KBM-7 (cell line): ENCODE data around the gene ULK4.
"Not testable (repeated sequence)": the region's sequence is repeated elsewhere in the genome, so short reads cannot be mapped to it uniquely, and the experiment has no call there.

Source experiments
- DNase-seq: peaks from one replicate; pipeline ENCODE4 v3.0.0-alpha.2; 2015
- in situ Hi-C: fragments of 300-500 bp; cut with MboI; formaldehyde crosslinking; loops from 2 replicates; pipeline ENCODE4 v1.14.3; 2020; ENCODE audit warnings: low sequenced_read_pairs, low pct_unique_long_range_greater_than_20kb, mixed read lengths

Gene ULK4

GRCh38 chr3:41710646-41711388 is 251.1 kb downstream of the ULK4 start:
- no peak for DNase-seq
- in situ Hi-C loops = no loop called here

DNA sequence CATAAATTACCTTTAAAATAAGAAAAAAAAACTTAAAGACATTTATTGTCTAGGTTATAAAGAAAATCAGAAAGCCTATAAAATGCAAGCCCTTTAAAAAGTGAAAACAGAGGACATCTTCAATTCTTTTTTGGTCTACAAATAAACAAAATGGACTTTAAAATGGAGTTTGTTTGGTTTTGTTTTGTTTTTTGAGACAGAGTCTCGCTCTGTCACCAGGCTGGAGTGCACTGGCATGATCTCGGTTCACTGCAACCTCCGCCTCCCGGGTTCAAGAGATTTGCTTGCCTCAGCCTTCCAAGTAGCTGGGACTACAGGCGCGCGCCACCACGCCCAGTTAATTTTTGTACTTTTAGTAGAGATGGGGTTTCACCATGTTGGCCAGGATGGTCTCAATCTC is 252.7 kb downstream of the ULK4 start:
- DNase-seq, in situ Hi-C loops: not testable (repeated sequence)

GRCh38 chr3:41708176-41708575 is 253.7 kb downstream of the ULK4 start:
- in situ Hi-C loops = no loop called here
- no peak for DNase-seq

DNA sequence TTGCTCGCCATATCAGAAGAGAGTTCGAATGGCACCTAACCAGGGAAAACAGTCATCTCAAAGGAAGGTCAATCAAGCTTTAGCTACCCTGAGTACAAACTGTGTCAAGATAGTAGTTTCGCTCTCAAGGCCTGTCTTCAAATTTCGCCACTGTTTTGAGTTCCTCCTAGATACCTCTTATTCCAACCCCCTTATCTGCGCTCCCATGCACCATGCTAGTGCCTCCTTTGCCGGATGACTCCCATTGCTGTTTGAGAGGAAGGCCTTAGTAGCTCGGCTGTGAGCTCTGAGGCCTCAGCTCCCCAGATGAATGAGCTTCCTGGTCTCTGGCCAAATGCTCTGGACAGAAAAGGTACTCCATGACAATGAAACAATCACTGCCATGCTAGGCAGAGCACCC is 256.0 kb downstream of the ULK4 start:
- no peak for DNase-seq
- in situ Hi-C loops = no loop called here

GRCh38 chr3:41701191-41701698 is 260.7 kb downstream of the ULK4 start:
- in situ Hi-C loops = no loop called here
- no peak for DNase-seq

DNA sequence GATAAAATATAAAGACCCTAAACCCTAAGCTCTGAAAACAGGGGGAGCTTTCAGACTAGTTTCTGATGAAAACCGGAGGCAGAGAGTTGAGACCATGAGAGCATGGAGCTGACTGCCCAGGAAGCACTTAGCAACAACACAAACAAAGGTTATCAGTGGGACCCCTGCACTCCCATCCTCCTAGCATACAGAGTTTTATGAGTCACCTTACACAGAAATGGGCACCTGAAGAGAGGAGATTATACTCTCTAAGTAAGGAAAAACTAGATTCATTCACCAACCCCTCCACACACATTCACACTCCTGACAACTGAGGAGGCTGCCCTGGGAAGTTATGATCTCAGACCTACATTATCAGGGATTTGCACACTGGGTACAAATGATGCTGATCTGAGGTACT is 261.7 kb downstream of the ULK4 start:
- in situ Hi-C loops = no loop called here
- no peak for DNase-seq

- in situ Hi-C loops = no loop called here
- DNase-seq = no peak
These were observed 263.0 kb downstream of the ULK4 start for GRCh38 chr3:41698898-41699297.

DNA sequence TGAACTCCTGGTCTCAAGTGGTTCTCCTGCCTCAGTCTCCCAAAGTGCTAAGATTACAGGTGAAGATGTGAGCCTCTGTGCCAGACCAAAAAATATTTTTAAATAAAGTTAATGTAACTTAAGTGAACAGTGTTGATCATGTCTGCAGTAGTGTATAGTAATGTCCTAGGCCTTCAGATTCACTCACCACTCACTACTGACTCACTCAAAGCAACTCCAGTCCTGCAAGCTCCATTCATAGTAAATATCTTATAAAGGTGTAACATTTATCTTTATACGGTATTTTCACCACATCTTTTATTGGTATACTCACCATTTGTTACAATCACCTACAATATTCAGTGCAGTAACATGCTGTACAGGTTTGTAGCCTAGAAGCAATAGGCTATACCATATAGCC is 264.2 kb downstream of the ULK4 start:
- no peak for DNase-seq
- in situ Hi-C loops = no loop called here

DNA sequence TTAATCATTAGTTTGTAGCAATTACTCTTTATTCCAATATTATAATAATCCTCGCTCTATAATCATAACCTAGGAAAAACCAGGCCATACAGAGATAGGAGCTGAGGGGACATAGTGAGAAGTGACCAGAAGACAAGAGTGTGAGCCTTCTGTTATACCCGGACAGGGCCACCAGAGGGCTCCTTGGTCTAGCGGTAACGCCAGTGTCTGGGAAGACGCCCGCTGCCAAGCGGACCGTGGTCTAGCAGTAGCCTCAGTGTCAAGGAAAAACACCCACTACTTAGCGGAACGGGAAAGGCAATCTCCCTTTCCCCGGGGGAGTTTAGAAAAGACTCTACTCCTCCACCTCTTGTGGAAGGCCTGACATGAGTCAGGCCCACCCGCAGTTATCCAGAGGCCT is 266.1 kb downstream of the ULK4 start:
- DNase-seq, in situ Hi-C loops: not testable (repeated sequence)

GRCh38 chr3:41693799-41694198 is 268.1 kb downstream of the ULK4 start:
- no peak for DNase-seq
- in situ Hi-C loops = no loop called here

DNA sequence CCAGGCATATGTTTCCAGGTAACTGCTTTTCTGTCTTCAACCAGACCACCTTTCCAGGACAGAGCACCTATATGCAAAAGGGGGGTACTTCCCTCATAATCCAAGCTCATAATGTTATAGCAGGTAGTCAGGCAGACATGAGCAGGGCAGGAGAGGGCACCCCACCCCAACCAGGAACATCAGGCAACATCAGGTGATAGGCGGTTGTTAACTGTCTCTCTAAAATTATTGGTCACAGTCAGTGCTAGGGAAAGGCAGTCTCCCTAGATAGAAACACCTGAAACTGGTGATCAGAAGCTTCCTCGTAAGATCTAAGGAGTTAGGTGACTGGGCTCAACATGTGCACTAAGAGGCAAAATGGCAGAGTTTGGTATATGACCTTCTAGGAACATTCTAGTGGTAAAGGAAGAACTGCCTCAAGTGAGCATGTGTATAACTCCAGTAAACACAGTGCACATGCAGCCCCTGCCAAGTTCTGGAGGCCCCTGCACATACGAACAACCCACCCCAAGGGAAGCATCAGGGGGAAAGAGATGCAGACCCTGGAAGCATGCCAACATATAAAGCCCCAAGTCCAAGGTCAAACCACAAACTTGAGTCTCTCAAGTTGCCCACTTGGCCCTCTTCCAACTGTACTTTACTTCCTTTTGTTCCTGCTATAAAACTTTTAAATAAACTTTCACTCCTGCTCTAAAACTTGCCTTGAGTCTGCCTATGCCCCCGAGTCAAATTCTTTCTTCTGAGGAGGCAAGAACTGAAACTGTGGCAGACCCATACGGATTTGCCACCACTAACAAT is 270.9 kb downstream of the ULK4 start:
- DNase-seq = peak; percentile 69
- in situ Hi-C loops = no loop called here

DNA sequence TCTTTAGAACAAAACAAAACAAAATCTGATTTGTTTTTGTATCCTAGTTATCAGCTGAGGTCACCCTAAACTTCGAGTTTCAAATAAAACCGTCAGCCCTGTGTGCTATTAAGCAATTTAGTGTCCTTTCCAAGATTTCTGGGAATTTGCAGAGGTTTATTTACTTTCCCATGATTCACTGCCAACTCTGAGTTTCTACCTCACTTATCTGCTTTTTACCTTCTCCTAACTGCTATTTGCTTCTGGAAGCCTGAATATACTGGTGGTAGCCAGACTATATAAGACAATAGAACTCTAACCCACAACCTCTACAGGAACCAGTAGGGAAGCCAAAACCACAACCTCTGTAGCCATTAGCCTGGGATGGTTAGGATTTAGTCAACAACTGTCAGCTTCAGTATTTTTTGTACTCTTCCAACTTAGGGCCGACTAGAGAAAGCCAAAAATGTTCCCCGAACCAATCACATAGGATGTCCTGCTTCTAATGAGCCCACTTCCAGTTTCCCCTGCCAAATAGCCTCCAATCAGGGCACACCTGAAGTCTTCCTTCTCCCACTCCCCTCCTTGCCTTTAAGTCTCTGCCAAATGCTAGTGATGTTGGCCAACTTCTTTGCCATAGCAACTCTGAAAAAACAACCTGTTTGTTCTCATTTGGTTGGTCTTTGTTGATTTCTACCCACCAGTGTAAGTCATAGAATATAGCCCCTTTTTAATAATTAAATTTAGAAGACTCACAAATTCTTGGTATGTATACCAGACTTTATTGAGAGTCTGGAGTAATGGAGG is 273.1 kb downstream of the ULK4 start:
- no peak for DNase-seq
- in situ Hi-C loops = no loop called here

- no peak for DNase-seq
- in situ Hi-C loops = no loop called here
These were observed 276.8 kb downstream of the ULK4 start for GRCh38 chr3:41684797-41685735.

- DNase-seq = no peak
- in situ Hi-C loops = no loop called here
These were observed 278.1 kb downstream of the ULK4 start for GRCh38 chr3:41683666-41684350.

GRCh38 chr3:41682996-41683395 is 278.9 kb downstream of the ULK4 start:
- in situ Hi-C loops = no loop called here
- no peak for DNase-seq

DNA sequence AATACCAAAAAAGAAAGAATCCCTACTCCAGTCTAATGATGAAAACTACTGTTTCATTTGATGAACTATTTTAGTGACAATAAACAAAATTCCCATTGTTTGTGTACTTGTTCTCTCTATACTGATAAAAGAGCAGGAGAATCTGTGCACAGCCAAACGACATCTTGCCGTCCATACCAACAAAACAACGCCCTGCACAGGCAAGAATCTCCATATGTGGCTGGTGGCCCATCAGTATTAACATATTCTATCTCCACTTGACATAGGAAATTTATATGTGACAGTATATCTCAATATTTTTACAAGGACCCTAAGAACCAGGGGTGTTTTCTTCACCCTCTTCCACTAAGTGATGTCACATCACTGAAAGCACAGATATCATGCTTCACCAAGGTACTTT is 279.5 kb downstream of the ULK4 start:
- no peak for DNase-seq

GRCh38 chr3:41681479-41681878 is 280.4 kb downstream of the ULK4 start:
- in situ Hi-C loops = no loop called here
- no peak for DNase-seq

More for the DNA sequence above, 279.5 kb downstream of the ULK4 start:
- in situ Hi-C loops = no loop called here

GRCh38 chr3:41679374-41679773 is 282.5 kb downstream of the ULK4 start:
- in situ Hi-C loops = no loop called here
- no peak for DNase-seq
